NCI-H2171 treated with DMSO at 0.1 percent for 48 hours (cell line): Measurements from ENCODE around the gene KATNAL2.
"Not testable (repeated sequence)": the region's sequence is repeated elsewhere in the genome, so short reads cannot be mapped to it uniquely, and the experiment has no call there.

ENCODE experiments used
- DNase-seq: peaks from one replicate; lab custom pipeline; 2025; lab: John Stamatoyannopoulos, UW

KATNAL2 gene

GRCh38 chr18:46939998-46940571, 22.7 kb downstream of the KATNAL2 start:
- DNase-seq: no peak

DNA sequence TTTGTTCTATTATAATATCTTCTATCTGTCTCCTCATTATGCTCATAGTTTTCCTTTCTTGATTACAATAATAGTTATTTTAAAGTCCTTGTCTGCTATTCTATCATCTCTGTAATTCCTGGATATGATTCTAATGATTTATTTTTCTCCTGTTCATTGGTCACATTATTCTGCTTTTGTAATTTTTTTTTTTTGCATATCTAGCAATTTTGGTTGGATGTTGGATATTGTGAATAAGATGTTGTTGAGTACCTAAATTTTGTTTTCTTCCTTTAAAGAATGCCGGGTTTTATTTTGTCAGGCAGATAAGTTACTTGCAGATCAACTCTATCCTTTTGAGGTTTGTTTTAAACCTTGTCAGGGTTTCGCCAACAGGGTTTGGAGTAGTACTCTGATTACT, 25.2 kb downstream of the KATNAL2 start:
- DNase-seq: no peak

GRCh38 chr18:46946656-46947282, 29.4 kb downstream of the KATNAL2 start:
- no peak for DNase-seq

DNA sequence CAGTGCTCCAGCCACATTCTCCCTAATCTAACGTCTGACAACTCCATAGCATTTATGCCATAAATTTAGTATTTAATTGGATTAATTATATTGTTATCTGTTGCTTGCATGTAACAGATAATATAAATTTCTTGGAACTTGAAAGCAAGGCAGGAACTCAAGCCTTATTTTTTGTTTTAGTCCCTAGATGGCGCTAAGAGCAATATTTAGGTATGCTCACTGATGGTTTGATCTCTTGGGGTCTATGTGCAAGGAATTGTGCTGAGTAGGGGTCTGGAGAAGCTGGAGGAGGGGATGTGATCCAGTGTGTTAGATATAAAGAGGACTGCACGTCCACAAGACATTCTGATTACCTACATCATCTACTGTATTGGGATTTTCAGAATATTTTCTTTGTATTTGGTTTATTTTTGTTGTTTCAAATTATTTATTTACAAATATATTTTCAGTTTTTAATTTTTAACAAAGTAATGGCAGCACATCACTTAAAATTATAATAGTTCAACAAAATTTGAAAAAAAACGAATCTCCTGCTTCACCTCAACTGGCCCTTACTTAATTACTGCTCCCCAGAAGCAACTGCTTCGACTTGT, 32.8 kb downstream of the KATNAL2 start:
- DNase-seq: peak; percentile 16

DNA sequence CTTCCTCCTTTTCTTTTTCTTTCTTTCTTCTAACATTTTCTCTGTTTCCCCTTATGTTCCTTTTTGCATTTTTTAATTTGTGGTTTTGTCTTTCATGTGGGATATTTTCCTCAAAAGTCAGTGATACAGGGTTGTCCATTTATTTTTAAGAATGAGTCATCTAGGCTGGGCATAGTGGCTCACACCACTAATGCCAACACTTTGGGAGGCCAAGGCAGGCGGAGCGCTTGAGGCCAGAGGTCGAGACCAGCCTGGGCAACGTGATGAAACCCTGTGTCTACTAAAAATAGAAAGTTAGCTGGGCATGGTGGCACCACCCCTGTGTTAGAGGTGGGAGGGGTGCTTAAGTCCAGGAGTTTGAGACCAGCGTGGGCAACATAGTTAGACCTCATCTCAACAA, 35.8 kb downstream of the KATNAL2 start:
- DNase-seq: no peak

DNA sequence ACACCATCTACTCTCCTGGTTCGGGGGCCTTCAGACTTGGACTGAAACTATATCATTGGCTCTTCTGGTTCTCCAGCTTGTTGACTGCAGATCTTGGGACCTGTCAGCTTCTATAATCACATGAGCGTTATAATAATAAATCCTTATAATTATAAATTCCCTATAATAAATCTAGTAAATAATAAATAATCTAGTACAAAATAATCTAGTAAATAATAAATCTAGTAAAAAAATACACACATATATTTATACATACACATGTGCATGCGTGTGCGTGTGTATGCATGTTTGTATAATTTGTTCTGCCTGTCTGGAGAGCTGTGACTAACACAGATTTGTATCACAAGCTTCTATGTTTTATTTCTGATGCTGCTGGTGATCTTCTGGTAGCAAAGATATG, 40.8 kb downstream of the KATNAL2 start:
- DNase-seq: no peak

GRCh38 chr18:46963656-46964578, 46.5 kb downstream of the KATNAL2 start:
- DNase-seq: not testable (repeated sequence)

DNA sequence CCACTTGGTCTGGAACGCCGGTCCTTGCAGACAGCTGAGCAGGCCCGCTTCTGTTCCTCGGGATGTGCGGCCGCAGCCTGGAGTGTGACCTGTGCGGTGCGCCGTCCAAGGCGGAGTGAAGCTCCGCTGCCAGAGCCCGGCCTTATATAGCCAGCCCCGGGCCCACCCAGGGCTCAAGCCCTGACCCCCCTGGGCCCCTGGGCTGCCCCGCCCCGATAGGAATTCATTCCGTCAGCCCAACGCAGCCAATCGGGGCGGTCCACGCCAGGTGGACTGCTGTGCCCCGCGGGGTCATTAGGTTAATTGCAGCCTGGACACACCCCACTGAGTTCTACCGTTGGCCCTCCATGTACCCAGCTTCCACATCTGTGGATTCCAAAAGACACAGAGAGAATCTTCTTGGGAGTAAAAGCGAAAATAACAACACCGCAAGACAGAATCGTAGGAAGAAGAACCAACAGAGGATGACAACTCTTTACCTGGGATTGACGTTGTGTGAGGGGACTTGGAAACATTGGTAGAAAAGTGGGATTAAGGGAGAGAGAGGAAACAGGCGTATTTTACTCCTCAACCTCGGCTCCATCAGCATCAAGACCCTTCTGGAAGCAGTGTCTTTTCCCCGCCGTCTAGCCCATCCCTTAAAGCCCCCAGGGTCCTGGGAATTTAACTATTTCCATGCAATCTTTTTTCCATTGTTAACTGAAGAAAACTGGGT, 47.3 kb downstream of the KATNAL2 start:
- DNase-seq: not testable (repeated sequence)

GRCh38 chr18:46966266-46966665, 48.9 kb downstream of the KATNAL2 start:
- not testable (repeated sequence) for DNase-seq

DNA sequence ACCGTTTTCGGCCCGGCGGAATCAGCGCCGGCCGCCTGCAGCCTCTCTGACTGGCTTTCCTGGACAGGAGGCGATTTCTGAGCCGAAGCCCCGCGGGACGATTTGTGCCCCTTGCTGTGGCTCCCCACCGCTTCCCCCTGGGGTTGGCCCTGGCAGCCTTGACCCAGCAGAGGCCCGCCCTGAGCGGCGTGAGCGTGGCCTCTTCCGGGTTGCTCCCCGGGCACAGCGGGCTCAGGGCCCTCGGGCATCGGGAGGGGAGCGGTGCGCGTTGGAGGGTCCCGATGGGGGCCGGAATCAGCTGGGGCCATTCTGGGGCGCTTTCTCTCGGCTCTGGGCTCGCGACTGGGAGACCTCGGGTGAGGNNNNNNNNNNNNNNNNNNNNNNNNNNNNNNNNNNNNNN, 52.1 kb downstream of the KATNAL2 start:
- DNase-seq: not testable (repeated sequence)

DNA sequence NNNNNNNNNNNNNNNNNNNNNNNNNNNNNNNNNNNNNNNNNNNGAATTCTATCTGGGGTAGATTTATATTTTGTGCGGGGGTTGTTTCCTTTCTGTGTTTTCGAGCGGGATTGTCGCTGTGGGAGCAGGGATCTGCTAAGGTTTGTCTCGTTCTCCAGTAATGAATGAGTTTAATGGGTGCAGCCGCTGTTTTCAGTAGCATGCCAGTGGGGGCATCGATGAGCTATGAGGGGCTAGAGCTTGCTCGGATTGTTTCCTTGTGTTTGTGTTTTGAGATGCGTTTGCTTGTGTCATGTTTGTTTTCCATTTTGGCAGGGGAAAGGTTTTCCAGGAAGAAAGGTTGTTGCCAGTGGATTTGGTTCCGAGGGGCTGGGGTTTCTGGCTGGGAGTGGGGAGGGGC, 102.5 kb downstream of the KATNAL2 start:
- DNase-seq: not testable (repeated sequence)

- DNase-seq: not testable (repeated sequence)
These were observed 103.4 kb downstream of the KATNAL2 start for GRCh38 chr18:47020757-47021156.

DNA sequence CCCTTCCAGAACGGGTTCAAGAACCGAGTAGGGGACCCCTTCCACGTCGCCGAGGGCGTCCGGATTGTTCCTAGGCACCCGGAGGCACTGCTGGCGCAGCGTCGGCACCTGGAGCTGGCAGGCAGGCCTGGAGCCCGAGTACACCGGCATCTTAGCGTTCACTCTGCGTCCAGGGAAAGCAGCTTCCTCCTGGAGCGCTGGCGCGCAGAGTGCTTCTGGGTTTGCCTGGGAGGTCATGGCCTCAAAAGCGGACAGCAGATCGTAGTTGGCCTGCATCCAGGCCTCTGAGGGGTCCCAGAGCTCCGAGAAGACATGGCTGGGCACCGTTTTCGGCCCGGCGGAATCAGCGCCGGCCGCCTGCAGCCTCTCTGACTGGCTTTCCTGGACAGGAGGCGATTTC, 105.4 kb downstream of the KATNAL2 start:
- DNase-seq: not testable (repeated sequence)

- DNase-seq: not testable (repeated sequence)
These were observed 106.5 kb downstream of the KATNAL2 start for GRCh38 chr18:47023769-47024465.

GRCh38 chr18:47025557-47026174, 108.3 kb downstream of the KATNAL2 start:
- not testable (repeated sequence) for DNase-seq

GRCh38 chr18:47028738-47029137, 111.3 kb downstream of the KATNAL2 start:
- not testable (repeated sequence) for DNase-seq

DNA sequence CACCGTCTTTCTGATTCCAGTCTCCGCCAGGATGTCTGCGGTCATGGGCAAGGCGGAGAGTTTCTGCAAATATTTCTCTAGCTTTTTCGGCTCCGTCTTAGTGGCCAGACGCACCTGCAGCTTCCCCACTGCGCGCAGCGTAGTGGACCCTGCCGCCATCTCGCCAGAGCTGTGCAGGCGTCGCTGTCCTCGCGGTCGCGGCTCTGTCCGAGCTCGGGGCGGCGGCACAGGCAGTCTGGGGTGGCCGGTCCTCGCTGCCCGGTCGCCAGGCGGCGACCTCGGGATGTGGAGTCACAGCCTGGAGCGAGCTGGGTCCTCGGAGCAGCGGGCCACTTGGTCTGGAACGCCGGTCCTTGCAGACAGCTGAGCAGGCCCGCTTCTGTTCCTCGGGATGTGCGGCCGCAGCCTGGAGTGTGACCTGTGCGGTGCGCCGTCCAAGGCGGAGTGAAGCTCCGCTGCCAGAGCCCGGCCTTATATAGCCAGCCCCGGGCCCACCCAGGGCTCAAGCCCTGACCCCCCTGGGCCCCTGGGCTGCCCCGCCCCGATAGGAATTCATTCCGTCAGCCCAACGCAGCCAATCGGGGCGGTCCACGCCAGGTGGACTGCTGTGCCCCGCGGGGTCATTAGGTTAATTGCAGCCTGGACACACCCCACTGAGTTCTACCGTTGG, 112.4 kb downstream of the KATNAL2 start:
- DNase-seq: not testable (repeated sequence)

GRCh38 chr18:47030887-47031286, 113.5 kb downstream of the KATNAL2 start:
- DNase-seq: not testable (repeated sequence)

DNA sequence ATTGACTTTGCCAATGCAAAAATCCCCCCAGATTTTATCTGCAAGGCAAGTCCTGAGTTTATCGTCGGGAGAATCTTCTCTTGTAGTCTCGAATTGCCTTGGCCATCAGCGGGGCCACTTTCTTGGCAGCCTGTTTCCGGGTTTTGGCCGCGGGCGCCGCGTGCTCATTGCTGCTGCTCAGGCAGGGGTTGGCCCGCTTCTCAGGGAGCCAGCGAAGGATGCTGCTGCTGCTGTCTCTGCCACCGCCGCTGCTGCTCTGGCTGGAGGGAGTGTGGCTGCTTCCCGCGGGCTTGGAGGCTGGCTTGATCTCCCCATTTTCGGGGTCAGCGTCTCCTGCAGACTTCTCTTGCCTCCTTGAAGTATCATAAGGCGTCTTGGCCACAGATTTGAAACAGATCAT, 115.5 kb downstream of the KATNAL2 start:
- no peak for DNase-seq

DNA sequence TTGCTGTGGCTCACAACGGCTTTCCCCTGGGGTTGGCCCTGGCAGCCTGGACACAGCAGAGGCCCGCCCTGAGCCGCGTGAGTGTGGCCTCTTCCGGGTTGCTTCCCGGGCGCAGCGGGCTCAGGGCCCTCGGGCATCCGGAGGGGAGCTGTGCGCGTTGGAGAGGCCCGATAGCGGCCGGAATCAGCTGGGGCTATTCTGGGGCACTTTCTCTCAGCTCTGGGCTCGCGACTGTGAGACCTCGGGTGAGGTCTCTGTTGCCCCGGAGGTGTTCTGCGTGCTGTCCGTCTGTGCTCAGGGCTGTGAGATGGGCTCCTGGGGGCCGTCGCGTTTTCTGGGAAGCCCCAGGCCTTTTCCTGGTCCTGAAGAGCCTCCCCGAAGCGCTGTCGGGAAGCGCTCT, 117.2 kb downstream of the KATNAL2 start:
- not testable (repeated sequence) for DNase-seq
